Esophagus (tissue), 2 donors: ENCODE results near the gene SP5. TPM values are rescaled to one million over a fixed set of nuclear protein-coding genes. Genes with fewer than 3 reads are reported as not detected.
"Not testable (repeated sequence)": the region's sequence is repeated elsewhere in the genome, so short reads cannot be mapped to it uniquely, and the experiment has no call there.

Experiments
- H3K27ac ChIP-seq, 2 donors: one replicate each; pipeline ENCODE4 v1.5.1; 2013; ENCODE audit warnings: low read depth in 2 of 2, mild to moderate bottlenecking in 2 of 2, inconsistent platforms in 1 of 2, low read length in 1 of 2, moderate library complexity in 1 of 2
- H3K27me3 ChIP-seq, 2 donors: one replicate each; pipeline ENCODE4 v1.6.1; 2013; ENCODE audit warnings: low read length in 2 of 2, control low read depth in 1 of 2, mild to moderate bottlenecking in 1 of 2; ENCODE audit not compliant: insufficient read depth in 2 of 2, control insufficient read depth in 1 of 2
- H3K36me3 ChIP-seq, 2 donors: one replicate each; pipeline ENCODE4 v1.6.1; 2013; ENCODE audit warnings: low read length in 1 of 2; ENCODE audit not compliant: control insufficient read depth in 2 of 2, insufficient read depth in 2 of 2
- H3K4me1 ChIP-seq, 2 donors: one replicate each; pipeline ENCODE4 v1.6.1; 2013; ENCODE audit warnings: low read length in 1 of 2; ENCODE audit not compliant: control insufficient read depth in 2 of 2, insufficient read depth in 2 of 2
- H3K4me3 ChIP-seq, 2 donors: one replicate each; pipeline ENCODE4 v1.5.1; 2013; ENCODE audit warnings: low read length in 2 of 2, mild to moderate bottlenecking in 2 of 2, low read depth in 1 of 2, moderate library complexity in 1 of 2
- H3K9me3 ChIP-seq, 2 donors: one replicate each; pipeline ENCODE4 v1.6.1; 2013; ENCODE audit warnings: mild to moderate bottlenecking in 2 of 2, low read depth in 1 of 2, low read length in 1 of 2, moderate library complexity in 1 of 2; ENCODE audit not compliant: control insufficient read depth in 2 of 2, insufficient read depth in 1 of 2
- WGBS, 2 donors: extraction: QIAGEN DNeasy Blood & Tissue Kit; methylation state at CpG; one replicate each; pipeline ENCODE4 v1.1.7; 2013; 5-methylcytosine and 5-hydroxymethylcytosine counted together
- polyA plus RNA-seq, 2 donors: library from polyadenylated mRNA; stranded (reverse); fragments of 200-250 nt; gene quantifications; one replicate each; pipeline ENCODE4 v1.2.3, GENCODE V29; 2013
- donor health status: healthy with polysubstance abuse.
- donor health status: Bipolar disorder and iron deficiency.

The SP5 gene
- under 1 TPM; 0.43 to 0.54 TPM for polyA plus RNA-seq

DNA sequence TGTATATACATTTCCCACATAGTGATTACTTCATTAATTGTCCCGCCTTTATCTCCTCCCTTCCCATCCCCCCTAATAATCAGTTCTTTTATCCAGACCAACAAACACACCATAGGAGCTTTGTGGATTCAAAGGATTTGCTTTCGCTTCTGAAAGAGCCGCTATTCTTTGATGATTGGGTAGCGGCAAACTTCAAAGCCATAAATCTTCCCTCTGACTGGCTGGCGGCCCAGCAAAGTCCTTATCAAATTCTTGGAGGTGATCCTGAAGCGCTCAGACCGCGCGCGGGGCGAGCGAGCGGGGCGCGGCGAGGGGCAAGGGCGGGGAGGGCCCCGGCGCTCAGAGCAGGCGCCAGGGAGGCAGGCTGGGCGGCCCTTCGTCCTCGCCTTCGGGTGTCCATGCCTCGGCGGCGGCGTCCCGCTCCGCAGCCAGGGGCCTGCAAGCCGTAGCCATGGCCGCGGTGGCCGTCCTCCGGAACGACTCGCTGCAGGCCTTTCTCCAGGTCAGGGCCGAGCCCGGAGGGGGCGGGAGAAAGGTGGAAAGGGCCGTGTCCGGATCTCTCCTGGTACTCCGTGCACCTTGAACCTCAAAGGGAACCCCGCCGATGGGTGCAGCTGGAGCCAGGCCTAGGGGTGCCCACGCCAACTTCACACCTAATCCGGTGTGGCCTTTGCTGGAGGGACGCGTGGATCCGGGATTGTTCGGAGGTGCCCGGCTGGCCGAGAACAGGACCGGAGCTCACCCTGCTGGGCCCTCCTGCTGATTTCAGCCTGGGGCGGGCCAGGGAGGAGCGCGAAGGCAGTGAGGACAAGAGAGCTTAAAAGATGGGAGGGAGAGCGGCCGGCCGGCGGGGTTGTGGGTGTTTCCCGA, at the start of gene SP5:
Gene SP5 (plus strand): TSS at position 276 of the 870 bp plus-strand sequence. CDS start 176 bp downstream, at position 452.
- H3K27ac ChIP-seq = peak within 1 kb of the TSS; percentile 13 to 17
- no peaks in the 10 kb centered on the region for H3K36me3 ChIP-seq
- peak within 1 kb of the TSS; percentile 57 to 71 for H3K4me3 ChIP-seq
- WGBS, 2 donors = 1 to 2% methylated on average over 62 of the region's 62 CpGs
- peaks cover 16 to 19% of the 10 kb centered on the region in 2 donors for H3K4me1 ChIP-seq
- H3K9me3 ChIP-seq = peaks cover 3 to 6% of the 10 kb centered on the region in 2 donors
- H3K27me3 ChIP-seq = peaks cover 0 to 25% of the 10 kb centered on the region in 2 donors

DNA sequence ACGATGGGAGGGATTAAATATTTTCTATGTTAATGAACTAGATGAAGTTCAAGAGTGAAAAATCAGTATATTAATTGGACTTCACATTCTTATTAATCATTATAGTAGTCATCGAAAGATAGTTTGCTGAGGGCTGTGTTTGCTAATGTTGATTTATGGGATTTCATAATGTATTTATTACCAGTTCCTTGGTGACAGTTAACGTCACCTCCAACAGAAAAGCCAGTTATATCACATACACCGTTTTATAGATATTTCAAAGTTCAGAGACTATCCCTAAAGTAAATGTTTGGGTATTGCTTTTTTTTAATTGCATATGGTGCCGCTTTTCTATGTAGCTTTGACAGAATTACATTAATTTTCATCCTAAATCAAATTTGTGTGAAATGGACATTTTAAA, 49.4 kb upstream of the SP5 start:
- WGBS, 2 donors = 63 to 64% methylated on average over 5 of the region's 5 CpGs
- no peaks in the 10 kb centered on the region for H3K36me3 ChIP-seq
- H3K27me3 ChIP-seq = no peaks in the 10 kb centered on the region
- no peaks in the 10 kb centered on the region for H3K4me1 ChIP-seq
- no peaks in the 10 kb centered on the region for H3K9me3 ChIP-seq
- H3K4me3 ChIP-seq = no peak overlapping the region
- H3K27ac ChIP-seq = no peak overlapping the region

DNA sequence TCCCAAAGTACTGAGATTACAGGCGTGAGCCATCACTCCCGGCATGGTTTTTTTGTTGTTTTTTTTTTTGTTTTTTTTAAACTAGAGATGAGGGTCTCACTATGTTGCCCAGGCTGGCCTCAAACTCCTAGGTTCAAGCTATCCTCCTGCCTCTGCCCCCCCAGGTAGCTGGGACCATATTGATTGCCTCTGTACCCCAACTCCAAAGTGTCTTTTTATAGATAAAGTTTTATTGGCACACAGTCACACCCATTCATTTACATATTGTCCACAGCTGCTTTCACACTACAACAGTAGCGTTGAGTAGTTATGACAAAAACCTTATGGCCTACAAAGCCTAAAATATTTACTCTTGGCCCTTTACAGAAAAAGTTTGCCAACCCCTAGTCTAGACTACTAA, 45.2 kb upstream of the SP5 start:
- no peak overlapping the region for H3K4me3 ChIP-seq
- H3K27me3 ChIP-seq = no peaks in the 10 kb centered on the region
- H3K27ac ChIP-seq = no peak overlapping the region
- H3K4me1 ChIP-seq = no peaks in the 10 kb centered on the region
- H3K9me3 ChIP-seq = no peaks in the 10 kb centered on the region
- no peaks in the 10 kb centered on the region for H3K36me3 ChIP-seq
- 89 to 96% methylated on average over 3 of the region's 3 CpGs for WGBS, 2 donors

DNA sequence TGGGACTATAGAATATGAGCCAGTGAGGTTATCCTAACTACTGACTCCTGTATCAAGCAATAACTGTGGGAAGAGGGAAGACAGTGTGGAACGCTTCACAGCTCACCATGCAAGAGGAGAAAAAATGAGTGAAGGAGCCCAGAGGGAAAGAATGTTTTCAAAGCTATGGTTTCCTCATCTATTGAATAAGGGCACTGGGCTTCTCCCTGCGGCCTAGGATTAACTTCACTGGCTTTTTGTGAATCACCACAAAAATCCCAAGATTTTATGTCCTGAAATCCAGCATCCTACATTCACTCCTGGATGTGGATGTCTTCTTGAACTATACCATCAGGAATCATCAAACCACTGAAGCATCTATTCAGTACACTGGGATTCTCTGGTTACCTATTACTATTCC, 44.5 kb upstream of the SP5 start:
- Histone ChIP-seq H3K36me3 (no peaks in the 10 kb centered on the region), H3K4me3 (no peak overlapping the region), H3K27ac (no peak overlapping the region), H3K4me1 (no peaks in the 10 kb centered on the region), H3K27me3 (no peaks in the 10 kb centered on the region), H3K9me3 (no peaks in the 10 kb centered on the region)
- WGBS, 2 donors = 80 to 92% methylated on average over 2 of the region's 2 CpGs

DNA sequence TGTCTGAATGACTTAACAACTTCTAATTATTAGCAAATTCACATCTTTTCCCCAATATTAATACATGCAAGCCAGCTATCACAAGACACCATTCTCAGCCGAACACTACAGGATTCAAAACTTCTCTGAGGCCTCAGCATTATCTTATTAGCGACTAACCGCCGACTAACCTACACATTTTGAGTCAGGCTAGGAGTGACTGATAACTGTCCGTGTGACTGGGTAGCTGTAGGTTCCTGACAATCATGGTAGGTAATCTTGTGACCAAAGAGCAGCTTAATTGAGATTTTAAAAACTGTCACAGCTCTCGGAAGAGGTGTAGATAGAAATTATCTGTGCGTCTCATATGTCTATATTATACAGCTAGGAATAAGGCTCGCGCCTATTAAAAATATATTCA, 44.1 kb upstream of the SP5 start:
- Histone ChIP-seq H3K27ac (no peak overlapping the region), H3K36me3 (no peaks in the 10 kb centered on the region), H3K27me3 (no peaks in the 10 kb centered on the region), H3K4me1 (no peaks in the 10 kb centered on the region), H3K9me3 (no peaks in the 10 kb centered on the region), H3K4me3 (no peak overlapping the region)
- 85 to 90% methylated on average over 9 of the region's 9 CpGs for WGBS, 2 donors

DNA sequence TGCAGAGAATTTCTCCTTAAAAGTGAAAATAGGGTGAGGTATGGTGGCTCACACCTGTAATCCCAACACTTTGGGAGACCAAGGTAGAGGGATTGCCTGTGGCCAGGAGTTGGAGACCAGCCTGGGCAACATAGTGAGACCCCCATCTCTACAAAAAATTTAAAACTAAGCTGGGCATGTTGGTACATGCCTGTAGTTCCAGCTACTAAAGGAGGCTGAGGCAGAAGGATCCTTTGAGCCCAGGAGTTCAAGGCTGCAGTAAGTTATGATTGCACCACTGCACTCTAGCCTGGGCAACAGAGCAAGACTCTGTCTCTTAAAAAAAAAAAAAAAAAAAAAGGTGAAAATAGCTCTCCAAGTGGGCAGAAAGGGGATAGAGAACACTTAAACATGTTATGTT, 40.9 kb upstream of the SP5 start:
- H3K9me3 ChIP-seq, H3K27me3 ChIP-seq, H3K4me3 ChIP-seq, H3K27ac ChIP-seq, H3K36me3 ChIP-seq, H3K4me1 ChIP-seq: not testable (repeated sequence)

DNA sequence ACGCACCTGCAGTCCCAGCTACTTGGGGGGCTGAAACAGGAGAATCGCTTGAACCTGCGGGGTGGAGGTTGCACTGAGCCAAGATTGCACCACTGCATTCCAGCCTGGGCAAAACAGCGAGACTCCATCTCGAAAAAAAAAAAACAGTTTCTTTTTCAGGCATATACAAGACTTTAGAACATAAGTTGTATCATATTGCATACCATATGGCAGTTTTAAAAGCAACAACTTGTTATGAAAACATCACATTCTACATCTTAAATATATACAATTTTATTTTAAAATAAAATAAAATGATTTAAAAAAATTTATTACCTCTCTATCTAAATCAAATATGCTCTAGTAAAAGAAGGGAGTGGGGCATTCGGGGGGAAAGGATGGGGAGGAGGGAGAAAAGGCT, 39.4 kb upstream of the SP5 start:
- H3K4me3 ChIP-seq = no peak overlapping the region
- 84 to 86% methylated on average over 6 of the region's 6 CpGs for WGBS, 2 donors
- no peaks in the 10 kb centered on the region for H3K36me3 ChIP-seq
- H3K27me3 ChIP-seq = no peaks in the 10 kb centered on the region
- H3K9me3 ChIP-seq = no peaks in the 10 kb centered on the region
- no peaks in the 10 kb centered on the region for H3K4me1 ChIP-seq
- H3K27ac ChIP-seq = no peak overlapping the region

DNA sequence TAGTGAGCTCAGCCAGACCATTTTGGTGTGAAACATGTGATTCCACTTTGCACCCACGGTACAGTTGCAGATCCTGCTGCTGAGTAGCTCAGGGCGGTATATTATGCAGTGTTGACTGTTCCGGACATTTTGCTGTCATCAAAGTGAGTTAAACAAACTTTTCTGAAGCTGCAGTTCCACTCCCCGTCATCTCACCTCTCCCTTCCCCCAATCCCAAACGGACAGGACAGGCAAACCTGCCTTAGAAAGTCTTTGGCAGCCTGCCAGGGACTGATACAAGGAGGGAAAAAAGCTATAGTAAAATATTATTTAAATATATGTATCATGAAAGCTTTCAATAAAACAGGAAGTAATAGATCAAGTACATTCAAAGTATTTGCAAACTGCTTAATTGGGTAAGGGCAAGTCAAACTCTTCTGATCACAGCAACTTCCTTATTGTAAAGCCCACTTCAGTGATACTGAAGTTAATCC, 35.5 kb upstream of the SP5 start:
- WGBS, 2 donors = 30 to 36% methylated on average over 5 of the region's 5 CpGs
- Histone ChIP-seq H3K27ac (no peak overlapping the region), H3K4me1 (no peaks in the 10 kb centered on the region), H3K27me3 (no peaks in the 10 kb centered on the region), H3K9me3 (no peaks in the 10 kb centered on the region), H3K36me3 (no peaks in the 10 kb centered on the region), H3K4me3 (no peak overlapping the region)

DNA sequence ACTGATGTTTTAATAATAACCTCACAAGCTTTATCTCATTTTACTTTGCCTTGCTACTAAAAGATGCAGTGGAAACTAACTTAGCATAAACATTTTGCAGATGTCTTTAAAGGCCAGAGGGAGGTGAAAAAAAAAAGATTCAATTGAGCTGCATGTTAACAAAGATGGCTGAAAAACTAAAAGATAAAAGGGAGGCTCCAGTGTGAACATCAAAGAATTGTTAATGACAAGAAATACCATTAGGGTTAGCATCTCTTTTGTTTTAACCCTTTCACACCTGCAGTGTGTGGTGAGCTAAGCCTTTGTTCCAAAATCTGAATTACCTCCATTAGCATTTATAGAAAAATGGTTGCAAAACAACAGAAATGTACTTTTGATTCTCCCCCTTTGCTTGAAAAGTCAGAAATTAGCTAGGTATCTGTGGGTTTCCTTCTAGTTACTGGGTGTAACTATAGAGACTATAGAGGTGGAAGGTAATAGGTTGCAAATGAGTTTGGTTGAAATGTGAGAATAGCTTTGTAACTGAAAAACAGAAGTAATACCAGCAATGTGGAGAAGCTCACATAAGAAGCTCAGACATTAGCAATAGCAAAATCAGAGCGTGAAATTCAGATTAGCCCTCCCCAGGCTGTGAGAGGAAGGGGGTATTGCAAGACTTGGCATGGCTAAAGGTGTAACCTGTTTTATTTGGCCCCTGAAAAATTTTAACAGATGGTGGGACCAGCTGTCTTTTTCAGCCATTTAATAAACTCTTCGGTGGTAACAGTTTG, 34.8 kb upstream of the SP5 start:
- Histone ChIP-seq H3K4me1 (no peaks in the 10 kb centered on the region), H3K36me3 (no peaks in the 10 kb centered on the region), H3K4me3 (no peak overlapping the region), H3K27ac (no peak overlapping the region), H3K9me3 (no peaks in the 10 kb centered on the region), H3K27me3 (no peaks in the 10 kb centered on the region)
- WGBS, 2 donors = 68 to 71% methylated on average over 2 of the region's 2 CpGs
